Stimulated activated CD8-positive, alpha-beta memory T cell treated with anti-CD3 and anti-CD28 coated beads, Interleukin-15, amount 100 ng/mL, for 24 hours (primary cell): Measurements from ENCODE around the gene LASP1NB.
"Not testable (repeated sequence)": the region's sequence is repeated elsewhere in the genome, so short reads cannot be mapped to it uniquely, and the experiment has no call there.

Source experiments
- DNase-seq: peaks from one replicate; pipeline ENCODE4 v3.0.0-alpha.2; 2020; ENCODE audit warnings: low read depth

LASP1NB gene

DNA sequence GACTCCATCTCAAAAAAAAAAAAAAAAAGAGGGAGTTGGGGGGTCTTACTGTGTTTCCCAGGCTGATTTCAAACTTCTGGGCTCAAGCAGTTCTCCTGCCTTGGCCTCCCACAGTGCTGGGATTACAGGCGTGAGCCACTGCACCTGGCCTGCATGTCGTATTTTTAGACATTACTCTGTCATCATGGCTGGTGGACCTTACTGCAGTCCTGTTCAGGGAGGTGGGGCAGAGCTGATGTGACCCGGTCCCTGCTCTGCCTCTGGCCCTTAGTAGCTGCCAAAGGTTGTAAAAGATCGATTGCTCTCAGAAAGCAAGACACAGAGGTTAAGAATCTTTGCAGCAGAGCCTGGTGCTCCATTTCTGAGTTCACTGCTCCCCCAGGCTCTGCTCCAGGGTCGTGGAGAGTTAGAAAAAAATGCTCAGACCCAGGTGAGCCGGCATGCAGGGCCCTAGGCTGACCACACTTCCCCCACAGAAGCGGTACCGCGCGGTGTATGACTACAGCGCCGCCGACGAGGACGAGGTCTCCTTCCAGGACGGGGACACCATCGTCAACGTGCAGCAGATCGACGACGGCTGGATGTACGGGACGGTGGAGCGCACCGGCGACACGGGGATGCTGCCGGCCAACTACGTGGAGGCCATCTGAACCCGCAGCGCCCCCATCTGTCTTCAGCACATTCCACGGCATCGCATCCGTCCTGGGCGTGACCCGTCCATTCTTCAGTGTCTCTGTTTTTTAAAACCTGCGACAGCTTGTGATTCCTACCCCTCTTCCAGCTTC is 7.1 kb upstream of the LASP1NB start:
- DNase-seq, result no peak

DNA sequence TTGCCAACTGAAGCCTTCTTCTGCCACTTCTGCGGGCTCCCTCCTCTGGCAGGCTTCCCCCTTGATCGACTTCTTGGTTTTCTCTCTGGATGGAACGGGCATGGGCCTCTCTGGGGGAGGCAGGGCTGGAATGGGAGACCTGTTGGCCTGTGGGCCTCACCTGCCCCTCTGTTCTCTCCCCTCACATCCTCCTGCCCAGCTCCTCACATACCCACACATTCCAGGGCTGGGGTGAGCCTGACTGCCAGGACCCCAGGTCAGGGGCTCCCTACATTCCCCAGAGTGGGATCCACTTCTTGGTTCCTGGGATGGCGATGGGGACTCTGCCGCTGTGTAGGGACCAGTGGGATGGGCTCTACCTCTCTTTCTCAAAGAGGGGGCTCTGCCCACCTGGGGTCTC is 6.5 kb upstream of the LASP1NB start:
- no peak for DNase-seq

DNA sequence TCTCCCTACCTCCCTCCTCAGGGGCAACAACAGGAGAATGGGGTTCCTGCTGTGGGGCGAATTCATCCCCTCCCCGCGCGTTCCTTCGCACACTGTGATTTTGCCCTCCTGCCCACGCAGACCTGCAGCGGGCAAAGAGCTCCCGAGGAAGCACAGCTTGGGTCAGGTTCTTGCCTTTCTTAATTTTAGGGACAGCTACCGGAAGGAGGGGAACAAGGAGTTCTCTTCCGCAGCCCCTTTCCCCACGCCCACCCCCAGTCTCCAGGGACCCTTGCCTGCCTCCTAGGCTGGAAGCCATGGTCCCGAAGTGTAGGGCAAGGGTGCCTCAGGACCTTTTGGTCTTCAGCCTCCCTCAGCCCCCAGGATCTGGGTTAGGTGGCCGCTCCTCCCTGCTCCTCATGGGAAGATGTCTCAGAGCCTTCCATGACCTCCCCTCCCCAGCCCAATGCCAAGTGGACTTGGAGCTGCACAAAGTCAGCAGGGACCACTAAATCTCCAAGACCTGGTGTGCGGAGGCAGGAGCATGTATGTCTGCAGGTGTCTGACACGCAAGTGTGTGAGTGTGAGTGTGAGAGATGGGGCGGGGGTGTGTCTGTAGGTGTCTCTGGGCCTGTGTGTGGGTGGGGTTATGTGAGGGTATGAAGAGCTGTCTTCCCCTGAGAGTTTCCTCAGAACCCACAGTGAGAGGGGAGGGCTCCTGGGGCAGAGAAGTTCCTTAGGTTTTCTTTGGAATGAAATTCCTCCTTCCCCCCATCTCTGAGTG is 5.9 kb upstream of the LASP1NB start:
- no peak for DNase-seq

- no peak for DNase-seq
Measured at GRCh38 chr17:38920374-38921291, 4.8 kb upstream of the LASP1NB start.

DNA sequence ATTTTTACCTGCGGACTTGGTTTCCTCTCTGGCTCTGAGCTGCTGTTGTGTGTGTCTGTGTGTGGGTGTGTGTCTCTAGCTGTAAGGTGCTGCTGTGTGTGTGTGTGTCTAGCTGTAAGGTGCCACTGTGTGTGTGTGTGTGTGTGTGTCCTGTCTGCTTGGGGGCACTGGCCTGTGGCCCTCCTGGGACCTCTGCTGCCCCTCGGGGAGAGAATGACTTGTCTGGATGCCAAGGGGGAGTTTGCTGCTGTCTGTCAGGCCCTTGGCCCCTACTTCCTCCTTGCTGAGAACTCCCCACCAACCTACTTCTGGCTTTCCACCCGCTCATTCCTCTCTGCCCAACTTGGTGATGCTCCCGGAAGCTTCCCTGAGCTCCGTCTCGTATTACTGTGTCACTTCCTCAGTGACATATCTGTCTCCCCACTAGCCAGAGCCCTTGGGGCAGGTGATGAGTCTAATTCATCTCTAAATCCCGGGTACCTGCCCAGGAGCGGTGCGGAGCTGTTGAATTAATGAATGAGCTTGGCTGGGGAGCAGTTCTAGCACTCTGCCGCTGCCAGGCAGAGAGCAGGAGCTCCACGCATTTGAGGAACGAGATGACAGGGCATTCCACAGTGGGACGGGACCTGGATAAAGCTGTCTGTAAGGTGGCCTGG is 3.5 kb upstream of the LASP1NB start:
- no peak for DNase-seq

GRCh38 chr17:38922538-38923297 is 2.7 kb upstream of the LASP1NB start:
- DNase-seq, result no peak

DNA sequence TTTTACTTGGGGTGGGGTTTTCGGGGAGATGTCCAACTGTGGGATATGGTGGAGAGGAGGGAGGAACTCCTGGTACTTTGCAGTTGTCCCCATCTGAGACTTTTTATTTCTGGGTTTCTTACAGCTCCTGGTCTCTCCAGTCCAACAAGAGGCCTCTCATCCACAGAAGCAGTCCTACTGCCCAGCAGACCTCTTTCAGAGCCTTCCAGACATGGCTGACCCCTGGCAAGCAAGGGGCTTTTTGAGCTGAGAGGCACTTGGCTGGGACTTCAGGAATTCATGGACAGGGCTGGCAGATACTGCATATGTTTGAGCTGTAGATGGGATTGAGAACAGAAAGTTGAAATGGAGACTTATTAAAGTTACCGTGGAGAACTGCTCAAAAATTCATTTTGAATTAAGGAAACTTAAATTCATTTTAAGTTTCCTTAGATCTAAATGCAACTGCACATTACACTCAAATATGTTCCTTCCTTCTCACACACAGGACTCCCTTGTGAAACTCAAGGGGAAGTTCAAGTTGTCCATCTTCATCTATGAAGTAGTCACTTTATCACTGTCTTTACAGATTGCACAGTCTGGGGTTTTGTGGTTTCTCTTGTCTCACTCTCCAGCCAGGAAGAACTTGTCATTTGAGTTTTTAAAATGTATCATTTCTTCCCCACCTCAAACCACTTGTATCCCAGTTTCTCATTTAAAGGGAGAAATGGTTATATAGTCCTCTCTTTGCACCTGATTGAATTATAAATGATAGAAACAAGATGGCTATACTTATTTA is 1.1 kb downstream of the LASP1NB start:
- no peak for DNase-seq

- DNase-seq, result not testable (repeated sequence)
Measured at GRCh38 chr17:38930782-38931181, 5.4 kb downstream of the LASP1NB start.

GRCh38 chr17:38933962-38934361 is 8.5 kb downstream of the LASP1NB start:
- not testable (repeated sequence) for DNase-seq

- no peak for DNase-seq
Measured at GRCh38 chr17:38939987-38940386, 14.6 kb downstream of the LASP1NB start.

- DNase-seq, result no peak
Measured at GRCh38 chr17:38940404-38940803, 15.0 kb downstream of the LASP1NB start.

- DNase-seq, result no peak
Measured at GRCh38 chr17:38942696-38943334, 17.4 kb downstream of the LASP1NB start.

- DNase-seq, result no peak
Measured at GRCh38 chr17:38943607-38944006, 18.2 kb downstream of the LASP1NB start.

DNA sequence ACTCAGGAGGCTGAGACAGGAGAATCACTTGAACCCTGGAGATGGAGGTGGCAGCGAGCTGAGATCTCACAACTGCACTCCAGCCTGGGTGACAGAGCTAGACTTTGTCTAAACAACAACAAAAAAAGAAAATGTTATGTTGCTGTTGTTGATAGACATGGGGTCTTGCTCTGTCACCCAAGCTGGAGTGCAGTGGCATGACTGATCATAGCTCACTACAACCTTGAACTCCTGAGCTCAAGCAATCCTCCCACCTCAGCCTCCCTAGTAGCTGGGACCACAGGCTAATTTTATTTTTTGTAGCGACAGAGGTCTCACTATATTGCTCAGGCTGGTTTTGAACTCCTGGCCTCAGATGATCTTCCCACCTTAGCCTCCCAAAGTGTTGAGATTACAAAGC is 21.8 kb downstream of the LASP1NB start:
- no peak for DNase-seq

GRCh38 chr17:38953800-38954199 is 28.4 kb downstream of the LASP1NB start:
- DNase-seq, result not testable (repeated sequence)

DNA sequence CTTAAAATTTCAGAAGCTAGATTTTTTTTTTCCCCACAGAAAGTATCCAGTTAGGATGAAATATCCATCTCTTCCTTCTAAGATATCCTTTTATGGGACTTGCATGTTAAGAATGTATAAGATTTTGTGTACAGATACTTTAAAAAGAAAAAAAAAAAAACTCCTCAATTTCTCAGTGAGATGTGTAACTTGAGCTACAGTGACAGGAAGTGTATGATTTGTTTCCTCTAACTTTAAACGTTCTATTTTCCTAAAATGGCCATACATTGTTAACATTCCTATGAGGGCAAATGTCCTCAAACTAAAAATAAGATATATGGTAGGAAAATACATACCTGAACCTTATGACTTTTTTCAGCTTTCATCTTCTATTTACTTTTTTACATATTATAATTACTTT is 32.9 kb downstream of the LASP1NB start:
- no peak for DNase-seq

- DNase-seq, result no peak
Measured at GRCh38 chr17:38958756-38959155, 33.3 kb downstream of the LASP1NB start.

- DNase-seq, result no peak
Measured at GRCh38 chr17:38959508-38959907, 34.1 kb downstream of the LASP1NB start.

- DNase-seq, result no peak
Measured at GRCh38 chr17:38960402-38960801, 35.0 kb downstream of the LASP1NB start.

DNA sequence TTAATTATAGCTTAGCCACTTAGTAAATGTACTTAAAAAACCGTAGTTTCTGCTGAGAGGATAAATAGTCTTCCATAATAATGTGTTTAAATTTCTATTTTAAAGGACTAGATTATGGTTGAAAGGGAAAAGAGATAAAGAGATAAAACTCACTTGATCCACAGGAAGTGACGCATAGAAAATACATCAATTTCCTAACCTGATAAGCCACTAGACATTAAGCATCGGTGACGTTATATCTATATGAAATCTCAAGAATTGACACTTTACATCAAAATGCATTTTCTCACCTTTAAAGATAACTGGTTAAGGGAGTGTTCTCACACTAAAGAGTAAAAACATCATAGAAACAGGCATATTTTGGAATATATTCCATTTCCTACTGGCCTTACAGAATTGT is 36.0 kb downstream of the LASP1NB start:
- DNase-seq, result no peak
